ENCODE measurements around the gene SRCIN1.

DNA sequence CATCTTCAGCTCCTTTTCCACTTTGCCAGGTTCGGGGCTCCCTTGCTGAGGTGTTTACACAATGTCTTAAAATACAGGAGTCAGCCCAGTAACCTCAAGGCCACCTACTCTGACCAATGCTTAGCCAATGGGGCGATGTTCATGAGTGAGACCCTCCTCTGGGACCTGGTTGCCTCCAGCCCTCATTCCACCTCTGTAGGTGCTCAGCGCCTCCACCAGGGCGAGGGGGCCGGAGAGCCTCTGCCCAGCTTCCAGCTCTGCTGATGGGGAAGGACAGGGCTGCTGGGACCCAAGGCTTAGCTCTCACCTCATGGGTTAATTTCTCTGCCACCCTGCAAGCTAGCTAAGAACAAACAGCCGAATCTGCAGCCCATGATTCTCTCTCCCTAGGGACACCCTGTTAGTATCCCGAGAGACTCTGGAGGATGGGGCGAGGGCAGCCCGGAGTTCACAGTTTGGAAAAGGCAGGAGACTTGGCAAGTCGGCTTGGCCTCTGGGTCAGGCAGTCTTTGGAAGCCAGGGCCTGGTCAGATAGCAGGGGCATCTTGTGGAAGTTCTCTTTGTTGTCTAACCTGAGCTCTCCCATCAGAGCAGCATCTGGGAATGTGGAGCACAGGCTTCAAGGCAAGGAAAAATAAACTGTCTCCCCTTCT lies 16.2 kb downstream of the SRCIN1 start:
- TF ChIP-seq, protein P1, sequence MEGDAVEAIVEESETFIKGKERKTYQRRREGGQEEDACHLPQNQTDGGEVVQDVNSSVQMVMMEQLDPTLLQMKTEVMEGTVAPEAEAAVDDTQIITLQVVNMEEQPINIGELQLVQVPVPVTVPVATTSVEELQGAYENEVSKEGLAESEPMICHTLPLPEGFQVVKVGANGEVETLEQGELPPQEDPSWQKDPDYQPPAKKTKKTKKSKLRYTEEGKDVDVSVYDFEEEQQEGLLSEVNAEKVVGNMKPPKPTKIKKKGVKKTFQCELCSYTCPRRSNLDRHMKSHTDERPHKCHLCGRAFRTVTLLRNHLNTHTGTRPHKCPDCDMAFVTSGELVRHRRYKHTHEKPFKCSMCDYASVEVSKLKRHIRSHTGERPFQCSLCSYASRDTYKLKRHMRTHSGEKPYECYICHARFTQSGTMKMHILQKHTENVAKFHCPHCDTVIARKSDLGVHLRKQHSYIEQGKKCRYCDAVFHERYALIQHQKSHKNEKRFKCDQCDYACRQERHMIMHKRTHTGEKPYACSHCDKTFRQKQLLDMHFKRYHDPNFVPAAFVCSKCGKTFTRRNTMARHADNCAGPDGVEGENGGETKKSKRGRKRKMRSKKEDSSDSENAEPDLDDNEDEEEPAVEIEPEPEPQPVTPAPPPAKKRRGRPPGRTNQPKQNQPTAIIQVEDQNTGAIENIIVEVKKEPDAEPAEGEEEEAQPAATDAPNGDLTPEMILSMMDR (IDR thresholded peaks at IDR 0.05) = no peak
- no peak for TF ChIP-seq POLR2A (IDR thresholded peaks at IDR 0.05)
- TF ChIP-seq POLR2AphosphoS5 (IDR thresholded peaks at IDR 0.05) = no peak

All from breast epithelium (tissue), 3 donors.